Pancreas (tissue), 10 donors: ENCODE results near the gene ARPIN. TPM values are rescaled to one million over a fixed set of nuclear protein-coding genes. Genes with fewer than 3 reads are reported as not detected.
"Not testable (repeated sequence)": the region's sequence is repeated elsewhere in the genome, so short reads cannot be mapped to it uniquely, and the experiment has no call there.

Experiments used
- ATAC-seq, 4 donors: fragments of 200-7000 bp; cut with Tn5 transposase; one replicate each; pipeline versions ENCODE4 v1.8.0 to v1.9.1; 2020; ENCODE audit warnings: mild to moderate bottlenecking in 4 of 4, moderate library complexity in 4 of 4
- DNase-seq, 6 donors: peaks; one replicate each; pipeline ENCODE4 v3.0.0-alpha.2; 2020
- FAIRE-seq: peaks from 2 replicates; lab custom pipeline; 2012; peaks lifted over from hg19 to GRCh38; lab: Jason Lieb, UNC
- H3K27ac ChIP-seq, 4 donors: fragments of 200-600 bp; sonication (generic); 1 replicate in 3 of 4; 2 replicates in 1 of 4; pipeline versions ENCODE4 v1.5.0 to v1.8.0; 2020
- H3K27me3 ChIP-seq, 4 donors: fragments of 200-600 bp; one replicate each; pipeline ENCODE4 v1.8.0; 2021
- H3K36me3 ChIP-seq, 3 donors: fragments of 200-600 bp; sonication (generic) in 1 of 3; one replicate each; pipeline versions ENCODE4 v1.5.0 to v1.8.0; 2020 to 2021
- H3K4me1 ChIP-seq, 3 donors: fragments of 200-600 bp; one replicate each; pipeline ENCODE4 v1.8.0; 2021
- H3K4me3 ChIP-seq, 4 donors: fragments of 200-600 bp; sonication (generic) in 2 of 4; one replicate each; pipeline versions ENCODE4 v1.5.0 to v1.8.0; 2020 to 2021
- H3K9me3 ChIP-seq, 4 donors: fragments of 200-600 bp; one replicate each; pipeline ENCODE4 v1.8.0; 2021
- WGBS, 2 donors: extraction: QIAGEN DNeasy Blood & Tissue Kit; methylation state at CpG; one replicate each; pipeline ENCODE4 v1.1.7; 2013; 5-methylcytosine and 5-hydroxymethylcytosine counted together
- intact Hi-C, 3 donors: fragments of 100-400 bp; cut with DNase I; formaldehyde crosslinking; loops; one replicate each; pipeline versions ENCODE4 v1.11.1 to v1.14.2; 2022
- polyA plus RNA-seq, 2 donors: library from polyadenylated mRNA; stranded (reverse); fragments of 200-250 nt; gene quantifications; one replicate each; pipeline ENCODE4 v1.2.3, GENCODE V29; 2013
- total RNA-seq, 6 donors: library from RNA; stranded (reverse); fragmentation: NEBNext Ultra II Directional in 4 of 6; extraction: Animal tissue kit (Norgen Biotek cat#: 25700) in 4 of 6; gene quantifications; one replicate each; pipeline versions ENCODE4 v1.2.1 to v1.2.4, GENCODE V29; 2021 to 2023
- TF ChIP-seq, protein P1 (sequence below), 4 donors: fragments of 200-600 bp; sonication (generic) in 3 of 4; IDR thresholded peaks; one replicate each; pipeline versions ENCODE4 v1.5.0 to v1.8.0; 2021; ENCODE audit warnings: antibody characterized with exemption in 4 of 4
- donor health status: healthy with polysubstance abuse.
- donor health status: DM: no; HTN: no; CAD: no; lungs with moderate emphysema.
- donor health status: DM: no; HTN: no; CAD: no.
- donor health status: control.
- donor health status: control.
- donor health status: Bipolar disorder and iron deficiency.
- donor health status: DM: yes; HTN: yes; CAD: no.
- donor health status: DM: no; HTN: no; CAD: no.
- donor health status: DM: no; HTN: no; CAD: no.
- donor health status: DM: yes; HTN: yes; CAD: no.

Gene ARPIN
- total and polyA plus RNA-seq, 8 donors, result 12.6 to 49.8 (median 30.4) TPM

DNA sequence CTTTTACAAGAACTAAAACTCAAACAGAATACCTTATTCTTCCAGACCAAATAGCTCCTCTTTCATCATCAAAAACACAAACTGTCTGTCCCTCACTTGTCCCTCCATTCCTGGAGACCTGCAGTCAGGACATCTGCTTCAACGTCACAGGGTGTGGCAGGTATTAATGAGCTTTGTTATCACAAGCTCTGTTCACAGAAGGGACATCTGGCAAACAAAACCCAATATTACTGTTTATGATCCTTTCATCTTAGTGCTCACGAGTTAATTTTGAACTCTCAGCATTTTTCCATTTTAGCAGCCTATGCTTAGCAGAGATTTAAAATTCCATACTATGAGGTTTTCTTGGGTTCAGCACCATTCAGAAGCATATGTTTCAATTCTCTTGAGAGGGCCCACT lies 51.9 kb downstream of the ARPIN start:
- peak overlapping the region in 3 of 4 donors; percentile 1 to 67 (median 38) for H3K27ac ChIP-seq
- no peak for ATAC-seq
- H3K4me3 ChIP-seq, result no peak overlapping the region
- peaks cover 46 to 75% (median 54%) of the 10 kb centered on the region in 3 donors for H3K4me1 ChIP-seq
- no peak for FAIRE-seq
- intact Hi-C loops, result no loop called here
- no peaks in the 10 kb centered on the region for H3K9me3 ChIP-seq
- H3K27me3 ChIP-seq, result no peaks in the 10 kb centered on the region
- H3K36me3 ChIP-seq, result no peaks in the 10 kb centered on the region
- TF ChIP-seq, protein P1, sequence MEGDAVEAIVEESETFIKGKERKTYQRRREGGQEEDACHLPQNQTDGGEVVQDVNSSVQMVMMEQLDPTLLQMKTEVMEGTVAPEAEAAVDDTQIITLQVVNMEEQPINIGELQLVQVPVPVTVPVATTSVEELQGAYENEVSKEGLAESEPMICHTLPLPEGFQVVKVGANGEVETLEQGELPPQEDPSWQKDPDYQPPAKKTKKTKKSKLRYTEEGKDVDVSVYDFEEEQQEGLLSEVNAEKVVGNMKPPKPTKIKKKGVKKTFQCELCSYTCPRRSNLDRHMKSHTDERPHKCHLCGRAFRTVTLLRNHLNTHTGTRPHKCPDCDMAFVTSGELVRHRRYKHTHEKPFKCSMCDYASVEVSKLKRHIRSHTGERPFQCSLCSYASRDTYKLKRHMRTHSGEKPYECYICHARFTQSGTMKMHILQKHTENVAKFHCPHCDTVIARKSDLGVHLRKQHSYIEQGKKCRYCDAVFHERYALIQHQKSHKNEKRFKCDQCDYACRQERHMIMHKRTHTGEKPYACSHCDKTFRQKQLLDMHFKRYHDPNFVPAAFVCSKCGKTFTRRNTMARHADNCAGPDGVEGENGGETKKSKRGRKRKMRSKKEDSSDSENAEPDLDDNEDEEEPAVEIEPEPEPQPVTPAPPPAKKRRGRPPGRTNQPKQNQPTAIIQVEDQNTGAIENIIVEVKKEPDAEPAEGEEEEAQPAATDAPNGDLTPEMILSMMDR (IDR thresholded peaks at IDR 0.05), result no peak
- WGBS, 2 donors, result 30 to 32% methylated on average over 2 of the region's 2 CpGs
- no peak for DNase-seq

DNA sequence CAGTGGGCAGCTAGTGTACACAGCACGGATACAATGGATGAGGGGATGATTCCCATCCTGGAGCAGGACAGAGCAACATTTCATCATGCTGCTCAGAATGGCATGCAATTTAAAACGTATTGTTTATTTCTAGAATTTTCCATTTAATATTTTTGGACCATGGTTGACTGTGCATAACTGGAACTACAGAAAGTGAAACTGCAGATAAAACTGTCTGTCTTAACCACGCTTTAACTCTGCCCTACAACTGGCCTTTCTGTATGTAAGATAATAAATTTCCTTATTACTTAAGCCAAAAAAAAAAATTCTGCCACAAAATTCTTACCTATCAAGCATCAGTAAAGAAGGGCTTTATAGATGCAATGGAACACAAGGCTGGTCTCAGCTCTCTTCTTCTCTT lies 52.3 kb downstream of the ARPIN start:
- peaks cover 41 to 72% (median 54%) of the 10 kb centered on the region in 3 donors for H3K4me1 ChIP-seq

DNA sequence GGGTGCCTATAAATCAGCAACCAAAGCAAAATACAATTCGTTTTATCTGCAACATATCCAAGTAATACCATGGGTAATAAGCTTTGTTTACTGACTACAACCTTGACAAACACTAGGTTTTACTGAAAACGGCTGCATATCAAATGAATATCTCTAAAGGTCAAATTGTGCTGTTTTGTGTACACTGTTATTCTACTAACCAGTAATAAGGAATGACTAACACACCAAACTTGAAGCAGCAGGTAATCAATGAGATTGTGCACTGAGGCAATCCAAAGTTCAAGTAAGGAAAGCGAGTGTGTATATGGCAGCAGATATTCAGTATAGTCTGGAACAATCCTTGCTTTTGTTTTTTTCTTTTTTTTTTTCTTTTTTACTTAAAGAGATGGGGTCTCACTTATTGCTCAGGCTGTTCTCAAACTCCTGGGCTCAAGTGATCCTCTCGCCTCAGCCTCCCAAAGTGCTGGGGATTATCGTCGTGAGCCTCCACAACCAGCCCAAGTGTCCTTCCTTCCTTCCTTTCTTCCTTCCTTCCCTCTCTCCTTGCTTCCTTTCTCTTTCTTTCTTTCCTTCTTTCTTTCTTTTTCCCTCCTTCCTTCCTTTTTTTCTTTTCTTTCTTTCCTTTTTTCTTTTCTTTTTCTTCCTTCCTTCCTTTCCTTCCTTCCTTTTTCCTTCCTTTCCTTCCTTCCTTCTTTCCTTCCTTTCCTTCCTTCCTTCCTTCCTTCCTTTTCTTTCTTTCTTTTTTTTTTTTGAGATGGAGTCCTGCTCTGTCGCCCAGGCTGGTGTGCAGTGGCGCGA lies 53.9 kb downstream of the ARPIN start:
- TF ChIP-seq, protein P1 (IDR thresholded peaks at IDR 0.05), result no peak
- peaks cover 29 to 57% (median 42%) of the 10 kb centered on the region in 3 donors for H3K4me1 ChIP-seq
- peak in 1 of 6 donors; percentile 45 for DNase-seq
- no peaks in the 10 kb centered on the region for H3K36me3 ChIP-seq
- FAIRE-seq, result no peak
- ATAC-seq, result peak; percentile 77 to 86 (median 82)
- 62 to 64% methylated on average over 9 of the region's 9 CpGs for WGBS, 2 donors
- no peaks in the 10 kb centered on the region for H3K9me3 ChIP-seq
- peak overlapping the region; percentile 58 to 74 (median 68) for H3K27ac ChIP-seq
- H3K4me3 ChIP-seq, result no peak overlapping the region
- intact Hi-C loops, result no loop called here
- H3K27me3 ChIP-seq, result no peaks in the 10 kb centered on the region

More for the DNA sequence above, 52.3 kb downstream of the ARPIN start:
- ATAC-seq (peak in 2 of 4 donors; percentile 10), FAIRE-seq (no peak), DNase-seq (no peak)
- TF ChIP-seq, protein P1 (IDR thresholded peaks at IDR 0.05), result no peak
- no peaks in the 10 kb centered on the region for H3K9me3 ChIP-seq
- intact Hi-C loops, result no loop called here
- peak overlapping the region in 2 of 4 donors; percentile 38 to 67 for H3K27ac ChIP-seq
- 38 to 42% methylated on average over 3 of the region's 3 CpGs for WGBS, 2 donors
- H3K27me3 ChIP-seq, result no peaks in the 10 kb centered on the region
- no peaks in the 10 kb centered on the region for H3K36me3 ChIP-seq
- no peak overlapping the region for H3K4me3 ChIP-seq

DNA sequence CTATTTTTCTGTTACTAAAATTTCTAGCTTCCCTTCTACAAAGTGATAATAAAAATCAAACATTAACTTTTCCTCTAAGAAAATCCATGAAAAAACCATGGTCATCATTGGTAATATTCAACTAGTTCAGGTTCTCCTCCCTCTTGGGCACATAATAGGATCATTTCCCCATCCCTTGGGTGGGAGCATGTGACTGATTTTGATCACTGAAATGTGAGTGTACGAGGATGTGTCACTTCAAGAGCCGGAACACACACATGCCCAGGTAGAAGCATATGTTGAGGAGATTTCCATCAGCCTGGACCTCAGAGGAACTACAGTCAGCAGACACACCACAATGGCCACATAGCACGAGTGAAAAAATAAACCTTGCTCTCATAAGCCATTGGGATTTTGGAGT lies 55.1 kb downstream of the ARPIN start:
- Histone ChIP-seq H3K4me3 (no peak overlapping the region), H3K27me3 (no peaks in the 10 kb centered on the region), H3K4me1 (peaks cover 24 to 48% (median 37%) of the 10 kb centered on the region in 3 donors), H3K9me3 (no peaks in the 10 kb centered on the region), H3K36me3 (no peaks in the 10 kb centered on the region), H3K27ac (peak overlapping the region; percentile 58 to 74 (median 68))
- WGBS, 2 donors, result 13 to 22% methylated on average over 3 of the region's 3 CpGs
- intact Hi-C loops, result no loop called here
- ATAC-seq (peak; percentile 73 to 86 (median 78)), DNase-seq (peak in 3 of 6 donors; percentile 41 to 72 (median 62)), FAIRE-seq (peak; percentile 53)
- TF ChIP-seq, protein P1 (IDR thresholded peaks at IDR 0.05), result no peak

GRCh38 chr15:89855948-89856347 lies 56.8 kb downstream of the ARPIN start:
- Histone ChIP-seq H3K4me1 (peaks cover 22 to 50% (median 36%) of the 10 kb centered on the region in 3 donors), H3K27ac (no peak overlapping the region), H3K4me3 (no peak overlapping the region), H3K9me3 (no peaks in the 10 kb centered on the region), H3K27me3 (no peaks in the 10 kb centered on the region), H3K36me3 (no peaks in the 10 kb centered on the region)
- WGBS, 2 donors, result 96% methylated on average over 3 of the region's 3 CpGs
- DNase-seq (no peak), ATAC-seq (no peak), FAIRE-seq (no peak)
- TF ChIP-seq, protein P1 (IDR thresholded peaks at IDR 0.05), result no peak
- intact Hi-C loops, result no loop called here

- peaks cover 19 to 47% (median 44%) of the 10 kb centered on the region in 3 donors for H3K4me1 ChIP-seq
- H3K27me3 ChIP-seq, intact Hi-C loops, FAIRE-seq, ATAC-seq, H3K27ac ChIP-seq, H3K36me3 ChIP-seq, H3K9me3 ChIP-seq, DNase-seq, H3K4me3 ChIP-seq: not testable (repeated sequence)
- WGBS, 2 donors, result 82 to 89% methylated on average over 10 of the region's 17 CpGs
Measured at GRCh38 chr15:89854863-89855262, 57.9 kb downstream of the ARPIN start.
